Daoy (cell line): ENCODE results near the gene RFC1. TPM values are rescaled to one million over a fixed set of nuclear protein-coding genes. Genes with fewer than 3 reads are reported as not detected.
"Not testable (repeated sequence)": the region's sequence is repeated elsewhere in the genome, so short reads cannot be mapped to it uniquely, and the experiment has no call there.

Source experiments
- DNase-seq: peaks from one replicate; pipeline ENCODE4 v3.0.0-alpha.2; 2015; ENCODE audit warnings: low read depth
- total RNA-seq: library from RNA; depleted of rRNA; stranded (reverse); fragments of >200 nt; shearing (Covaris generic); gene quantifications from 2 replicates; pipeline ENCODE4 v1.2.3, GENCODE V29; 2014; rRNA removed

Gene RFC1, protein sequence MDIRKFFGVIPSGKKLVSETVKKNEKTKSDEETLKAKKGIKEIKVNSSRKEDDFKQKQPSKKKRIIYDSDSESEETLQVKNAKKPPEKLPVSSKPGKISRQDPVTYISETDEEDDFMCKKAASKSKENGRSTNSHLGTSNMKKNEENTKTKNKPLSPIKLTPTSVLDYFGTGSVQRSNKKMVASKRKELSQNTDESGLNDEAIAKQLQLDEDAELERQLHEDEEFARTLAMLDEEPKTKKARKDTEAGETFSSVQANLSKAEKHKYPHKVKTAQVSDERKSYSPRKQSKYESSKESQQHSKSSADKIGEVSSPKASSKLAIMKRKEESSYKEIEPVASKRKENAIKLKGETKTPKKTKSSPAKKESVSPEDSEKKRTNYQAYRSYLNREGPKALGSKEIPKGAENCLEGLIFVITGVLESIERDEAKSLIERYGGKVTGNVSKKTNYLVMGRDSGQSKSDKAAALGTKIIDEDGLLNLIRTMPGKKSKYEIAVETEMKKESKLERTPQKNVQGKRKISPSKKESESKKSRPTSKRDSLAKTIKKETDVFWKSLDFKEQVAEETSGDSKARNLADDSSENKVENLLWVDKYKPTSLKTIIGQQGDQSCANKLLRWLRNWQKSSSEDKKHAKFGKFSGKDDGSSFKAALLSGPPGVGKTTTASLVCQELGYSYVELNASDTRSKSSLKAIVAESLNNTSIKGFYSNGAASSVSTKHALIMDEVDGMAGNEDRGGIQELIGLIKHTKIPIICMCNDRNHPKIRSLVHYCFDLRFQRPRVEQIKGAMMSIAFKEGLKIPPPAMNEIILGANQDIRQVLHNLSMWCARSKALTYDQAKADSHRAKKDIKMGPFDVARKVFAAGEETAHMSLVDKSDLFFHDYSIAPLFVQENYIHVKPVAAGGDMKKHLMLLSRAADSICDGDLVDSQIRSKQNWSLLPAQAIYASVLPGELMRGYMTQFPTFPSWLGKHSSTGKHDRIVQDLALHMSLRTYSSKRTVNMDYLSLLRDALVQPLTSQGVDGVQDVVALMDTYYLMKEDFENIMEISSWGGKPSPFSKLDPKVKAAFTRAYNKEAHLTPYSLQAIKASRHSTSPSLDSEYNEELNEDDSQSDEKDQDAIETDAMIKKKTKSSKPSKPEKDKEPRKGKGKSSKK
- total RNA-seq = 36.6 and 43.7 TPM in 2 replicates

DNA sequence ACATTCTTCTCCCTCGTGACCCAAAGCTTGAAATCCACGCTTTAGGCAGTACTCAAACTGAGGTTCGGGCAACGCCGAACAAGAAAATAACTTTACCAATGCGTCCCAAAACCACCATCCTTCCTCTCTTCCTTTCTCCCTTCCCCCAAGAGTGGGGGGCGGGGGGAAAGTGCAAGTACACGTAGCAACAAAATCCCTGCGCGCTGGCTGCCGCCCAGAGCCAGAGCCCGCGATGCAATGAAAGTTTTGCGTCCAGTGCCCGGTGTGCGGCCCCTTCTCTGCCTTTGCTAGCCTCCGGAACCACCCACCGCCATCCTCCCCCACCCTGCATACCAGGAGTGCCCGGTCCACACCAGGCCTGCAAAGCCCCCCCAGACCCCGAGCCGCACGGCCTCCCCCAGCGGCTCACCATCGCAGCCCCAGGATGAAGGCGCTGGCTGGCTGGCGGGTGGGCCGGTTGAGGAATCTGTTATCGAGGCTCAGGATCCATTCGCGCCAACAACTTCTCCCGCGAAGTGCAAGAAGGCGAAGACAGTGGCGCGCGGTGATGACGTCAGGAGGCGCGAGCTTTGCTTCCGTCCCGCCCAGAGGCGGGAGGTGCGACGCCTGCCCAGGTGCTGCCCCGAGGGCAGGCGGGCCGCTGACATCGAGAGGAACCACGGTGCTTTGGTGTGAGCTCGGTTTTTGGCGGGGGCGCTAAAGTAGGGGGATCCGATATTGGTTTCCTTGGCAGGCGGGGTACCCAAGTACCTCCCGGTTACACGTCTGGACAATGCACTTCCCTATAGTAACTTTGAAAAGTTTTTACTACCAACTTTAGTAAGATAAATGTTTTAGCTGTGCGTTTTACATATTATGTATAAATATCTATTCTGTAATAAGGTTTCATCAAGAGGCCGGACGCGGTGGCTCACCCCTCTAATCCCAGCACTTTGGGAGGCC lies at the start of gene RFC1:
RFC1 (minus strand) TSS at position 533 of the 942 bp plus-strand sequence; CDS start at position 412, 121 bp downstream.
- DNase-seq = peak; percentile 95

DNA sequence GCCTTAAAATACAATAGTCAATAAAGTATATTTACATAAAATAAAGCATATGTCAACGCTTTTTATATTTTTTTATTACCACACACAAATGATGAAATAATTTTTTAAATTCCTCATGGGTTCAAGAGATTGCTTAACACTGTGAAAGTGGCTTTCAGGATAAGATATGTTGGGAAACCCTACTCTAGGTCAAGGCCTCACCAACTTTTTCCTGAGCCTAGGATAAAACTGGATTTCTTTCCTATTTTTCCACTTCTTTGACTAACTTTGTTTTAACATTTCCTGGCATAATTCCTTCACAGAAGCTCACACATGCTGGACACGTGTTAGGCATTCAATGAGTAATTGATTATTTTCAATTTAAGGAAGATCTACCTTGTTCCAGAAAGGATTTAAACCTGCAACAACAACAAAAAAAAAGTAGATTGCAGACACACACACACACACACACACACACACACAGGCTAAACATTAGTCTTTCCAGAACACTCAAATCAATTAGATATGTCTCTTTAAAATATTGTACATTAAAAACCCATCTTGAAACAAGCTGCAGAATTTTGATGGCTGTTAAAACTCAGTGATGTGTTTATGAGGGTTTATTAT lies 49.6 kb upstream of the RFC1 start:
- DNase-seq = no peak

DNA sequence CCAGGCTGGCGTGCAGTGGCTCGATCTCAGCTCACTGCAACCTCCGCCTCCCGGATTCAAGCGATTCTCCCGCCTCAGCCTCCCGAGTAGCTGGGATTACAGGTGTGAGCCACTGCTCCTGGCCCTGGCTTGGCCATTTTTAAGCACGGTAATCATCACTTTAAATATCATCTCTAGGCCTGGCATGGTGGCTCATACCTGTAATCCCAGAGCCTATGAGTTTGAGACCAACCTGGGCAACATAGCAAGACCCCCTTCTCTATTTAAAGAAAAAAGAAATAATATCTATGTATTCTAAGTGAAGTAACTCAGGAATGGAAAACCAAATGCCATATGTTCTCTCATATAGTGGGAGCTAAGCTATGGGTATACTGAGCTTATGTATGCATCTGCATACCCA lies 45.4 kb upstream of the RFC1 start:
- DNase-seq = not testable (repeated sequence)

DNA sequence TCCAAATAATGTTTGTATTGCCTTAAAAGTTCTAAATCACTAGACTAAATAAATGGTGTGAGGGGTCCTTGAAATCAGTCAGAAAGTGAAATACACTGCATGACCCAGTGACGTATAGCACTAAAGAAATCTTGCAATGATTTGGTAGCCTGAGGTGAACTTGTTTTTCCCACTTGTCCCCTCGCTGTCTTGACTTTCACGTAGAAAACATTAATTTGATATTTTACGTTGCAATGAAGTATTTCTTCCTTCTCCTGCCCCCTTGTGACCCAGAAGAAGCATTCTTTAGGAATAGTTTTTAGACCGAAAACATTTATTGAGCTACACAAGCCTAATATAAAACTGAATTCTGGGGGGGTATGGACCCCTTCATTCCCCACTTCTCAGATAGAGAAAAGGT lies 44.3 kb upstream of the RFC1 start:
- no peak for DNase-seq

DNA sequence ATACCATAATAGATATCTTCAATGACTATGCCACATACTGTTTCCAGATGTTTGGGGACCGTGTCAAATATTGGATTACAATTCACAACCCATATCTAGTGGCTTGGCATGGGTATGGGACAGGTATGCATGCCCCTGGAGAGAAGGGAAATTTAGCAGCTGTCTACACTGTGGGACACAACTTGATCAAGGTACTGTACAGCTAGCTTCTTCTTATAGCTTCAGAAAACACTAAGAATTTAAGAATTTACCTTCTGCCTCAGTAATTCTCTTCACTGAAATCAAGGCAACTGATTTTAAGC lies 41.4 kb upstream of the RFC1 start:
- DNase-seq = no peak

- DNase-seq = no peak
These were observed 40.8 kb upstream of the RFC1 start, which contains the start of gene KLB for GRCh38 chr4:39406763-39407583. Gene KLB, plus strand, starts transcription at chr4:39406930. Its CDS starts 20 bp downstream, at chr4:39406950.

GRCh38 chr4:39401640-39402039 lies 35.5 kb upstream of the RFC1 start:
- DNase-seq = not testable (repeated sequence)

- no peak for DNase-seq
These were observed 28.5 kb upstream of the RFC1 start for GRCh38 chr4:39394706-39395105.

DNA sequence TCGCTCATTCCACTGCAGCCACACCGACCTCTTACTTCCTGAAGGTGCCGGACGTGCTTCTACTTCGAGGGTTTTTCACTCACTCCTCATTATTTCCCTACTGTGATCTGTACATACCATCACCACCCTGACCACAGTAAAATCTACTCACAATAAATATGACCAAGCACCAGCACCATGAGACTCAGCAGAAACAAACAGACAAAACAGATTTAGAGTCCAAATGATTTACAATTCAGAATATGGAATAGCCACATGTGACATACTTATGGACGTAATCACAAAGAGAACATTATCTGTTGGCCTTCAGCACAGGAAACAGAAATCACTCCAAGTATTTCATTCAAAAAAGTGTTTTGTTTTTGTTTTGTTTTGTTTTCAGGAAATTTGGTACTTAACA lies 24.4 kb upstream of the RFC1 start:
- no peak for DNase-seq

- no peak for DNase-seq
These were observed 18.4 kb upstream of the RFC1 start for GRCh38 chr4:39384563-39384962.

- DNase-seq = no peak
These were observed 17.5 kb upstream of the RFC1 start for GRCh38 chr4:39383690-39384089.

DNA sequence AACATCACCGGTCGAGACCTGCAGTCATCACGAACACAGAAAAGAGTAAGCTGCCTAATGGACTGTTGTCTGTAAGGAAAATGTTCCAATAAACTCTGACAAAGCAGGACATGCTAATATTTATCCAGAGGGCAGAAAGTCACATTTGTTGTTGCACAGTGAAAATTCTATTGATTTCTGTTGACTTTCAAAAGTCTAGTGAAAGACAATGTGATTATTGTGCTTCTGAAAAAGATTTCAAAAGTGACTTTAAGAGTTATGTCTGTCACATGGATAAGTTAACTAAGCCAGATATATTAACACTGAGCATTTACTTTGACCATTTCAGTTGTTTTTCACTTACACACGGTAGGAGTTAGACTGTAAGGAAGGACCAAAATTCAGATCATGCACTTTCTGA lies 9.3 kb upstream of the RFC1 start:
- DNase-seq = no peak

- not testable (repeated sequence) for DNase-seq
These were observed 5.0 kb upstream of the RFC1 start for GRCh38 chr4:39371209-39371608.

GRCh38 chr4:39369301-39369700 lies 3.1 kb upstream of the RFC1 start:
- no peak for DNase-seq

- DNase-seq = no peak
These were observed 1.0 kb upstream of the RFC1 start for GRCh38 chr4:39367166-39367565.

- no peak for DNase-seq
These were observed 802 bp downstream of the RFC1 start for GRCh38 chr4:39365360-39365759.

GRCh38 chr4:39363773-39364393 lies 2.3 kb downstream of the RFC1 start:
- DNase-seq = no peak

GRCh38 chr4:39362827-39363226 lies 3.3 kb downstream of the RFC1 start:
- no peak for DNase-seq

DNA sequence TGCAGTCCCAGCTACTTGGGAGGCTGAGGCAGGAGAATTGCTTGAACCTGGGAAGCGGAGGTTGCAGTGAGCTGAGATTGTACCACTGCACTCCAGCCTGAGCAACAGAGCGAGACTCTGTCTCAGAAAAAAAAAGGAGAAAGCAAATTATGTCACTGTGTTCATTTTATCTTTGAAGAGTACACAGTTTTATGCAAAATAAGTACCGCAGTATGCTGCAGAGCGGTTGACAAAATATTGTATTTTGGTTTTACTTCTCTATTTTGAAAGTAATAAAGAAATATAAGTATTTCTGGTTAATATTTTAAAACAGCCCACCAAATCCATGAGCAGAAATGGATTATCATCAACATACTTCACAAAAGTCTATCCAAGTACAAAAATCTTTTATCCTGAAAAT lies 5.6 kb downstream of the RFC1 start:
- not testable (repeated sequence) for DNase-seq
